ENCODE measurements around the gene TLCD2. TPM values are rescaled to one million over a fixed set of nuclear protein-coding genes. Genes with fewer than 3 reads are reported as not detected.

The TLCD2 gene
- total and polyA plus RNA-seq, 2 of the 13 experiments (the other 11 are each of a cell fraction or from before 2014, with no cell fraction given) = 0.90 to 1.1 TPM

- peak; percentile 93 for TF ChIP-seq MNT (IDR thresholded peaks at IDR 0.05)
- peak; percentile 45; the same call in 1 of the 2 replicates for TF ChIP-seq PATZ1 (CRISPR knock-in tag; IDR thresholded peaks at IDR 0.05)
- TF ChIP-seq NR2F6 (IDR thresholded peaks at IDR 0.05) = no peak
- TF ChIP-seq NR2F6 (CRISPR knock-in tag; IDR thresholded peaks at IDR 0.05) = peak; percentile 55; the same call in 1 of the 2 replicates
- TF ChIP-seq RAD51 (IDR thresholded peaks at IDR 0.05; ENCODE audit: borderline replicate concordance) = peak; percentile 93
- TF ChIP-seq PRMT3 (CRISPR knock-in tag; IDR thresholded peaks at IDR 0.05; ENCODE audit: borderline replicate concordance, low read depth) = no peak
- 0 out of 2 replicates have a peak, but pooled peaks have one; percentile 33 for TF ChIP-seq ZNF609 (CRISPR knock-in tag; IDR thresholded peaks at IDR 0.05; ENCODE audit: borderline replicate concordance)
- no peak for TF ChIP-seq TCF7L2 (IDR thresholded peaks at IDR 0.05; ENCODE audit: low read depth, low read length)
- TF ChIP-seq ZSCAN9 (CRISPR knock-in tag; IDR thresholded peaks at IDR 0.05; ENCODE audit: borderline replicate concordance) = peak; percentile 50; the same call in 1 of the 2 replicates
- TF ChIP-seq MED13 (CRISPR knock-in tag; IDR thresholded peaks at IDR 0.05) = peak; percentile 37; the same call in 1 of the 2 replicates
- peak; percentile 75 for TF ChIP-seq CBX1 (IDR thresholded peaks at IDR 0.05; ENCODE audit: low read depth)
- 0 out of 2 replicates have a peak, but pooled peaks have one; percentile 32 for TF ChIP-seq SNAPC2 (CRISPR knock-in tag; IDR thresholded peaks at IDR 0.05)
- peak; percentile 57; the same call in 1 of the 2 replicates for TF ChIP-seq ZBTB25 (CRISPR knock-in tag; IDR thresholded peaks at IDR 0.05)
- peak; percentile 68; the same call in 1 of the 2 replicates for TF ChIP-seq ZNF770 (CRISPR knock-in tag; IDR thresholded peaks at IDR 0.05)
Observed at GRCh38 chr17:1724351-1724868, 14.2 kb upstream of the TLCD2 start, which contains the start of gene WDR81 (continued).

Data from HepG2 (cell line).